Ovary (tissue), 9 donors: ENCODE measurements around the gene TMPRSS13. TPM values are rescaled to one million over a fixed set of nuclear protein-coding genes. Genes with fewer than 3 reads are reported as not detected.
"Not testable (repeated sequence)": the region's sequence is repeated elsewhere in the genome, so short reads cannot be mapped to it uniquely, and the experiment has no call there.

Experiments used
- DNase-seq, 5 donors: peaks; one replicate each; pipeline ENCODE4 v3.0.0-alpha.2; 2019 to 2020
- H3K27ac ChIP-seq, 2 donors: fragments of 200-600 bp; one replicate each; pipeline versions ENCODE4 v1.5.1 to v1.8.0; 2019 to 2022
- H3K27me3 ChIP-seq: fragments of 200-600 bp; one replicate; pipeline ENCODE4 v1.8.0; 2022
- H3K36me3 ChIP-seq: fragments of 200-600 bp; sonication (generic); one replicate; pipeline ENCODE4 v1.5.1; 2019
- H3K4me1 ChIP-seq: one replicate; pipeline ENCODE4 v1.8.1; 2013; ENCODE audit warnings: mild to moderate bottlenecking, moderate library complexity; ENCODE audit not compliant: insufficient read depth
- H3K4me3 ChIP-seq: fragments of 200-600 bp; sonication (generic); one replicate; pipeline ENCODE4 v1.5.1; 2017
- H3K9me3 ChIP-seq, 2 donors: fragments of 200-600 bp in 1 of 2; sonication (generic) in 1 of 2; one replicate each; pipeline versions ENCODE4 v1.5.1 to v1.8.1; 2013 to 2019; ENCODE audit warnings: mild to moderate bottlenecking in 1 of 2, moderate library complexity in 1 of 2
- CTCF ChIP-seq, 3 donors: fragments of 450-650 bp in 2 of 3; fragments of 200-600 bp in 1 of 3; IDR thresholded peaks; one replicate each; pipeline versions ENCODE4 v1.5.1 to v1.8.0; 2016 to 2022; ENCODE audit warnings: antibody characterized with exemption in 3 of 3, mild to moderate bottlenecking in 1 of 3
- EP300 ChIP-seq: sonication (generic); formaldehyde crosslinking; IDR thresholded peaks from one replicate; pipeline ENCODE4 v1.6.1; 2017; ENCODE audit warnings: antibody characterized with exemption
- POLR2A ChIP-seq: fragments of 450-650 bp; IDR thresholded peaks from one replicate; pipeline ENCODE4 v1.6.1; 2017; ENCODE audit warnings: antibody characterized with exemption, mild to moderate bottlenecking, moderate library complexity
- WGBS, 3 donors: extraction: QIAGEN DNeasy Blood & Tissue Kit in 1 of 3; methylation state at CpG; one replicate each; pipeline versions ENCODE4 v1.1.5 to v1.1.7; 2013 to 2017; 5-methylcytosine and 5-hydroxymethylcytosine counted together
- intact Hi-C, 4 donors: fragments of 100-400 bp; cut with DNase I; formaldehyde crosslinking; loops; one replicate each; pipeline versions ENCODE4 v1.11.0 to v1.15.1; 2022 to 2023
- polyA plus RNA-seq, 2 donors: library from polyadenylated mRNA; stranded (reverse); fragments of 200-250 nt in 1 of 2; fragments of 350-450 nt in 1 of 2; fragmentation: Illumina TruSeq in 1 of 2; extraction: RNeasy Lipid Tissue Mini Kit (QIAGEN cat#74804) in 1 of 2; gene quantifications; one replicate each; pipeline ENCODE4 v1.2.3, GENCODE V29; 2013 to 2014
- total RNA-seq, 7 donors: library from RNA; depleted of rRNA in 2 of 7; stranded (reverse); fragments of >200 nt in 2 of 7; fragmentation: NEBNext Ultra II Directional in 3 of 7; extraction: Animal tissue kit (Norgen Biotek cat#: 25700) in 3 of 7; gene quantifications; one replicate each; pipeline versions ENCODE4 v1.1.0 to v1.2.4, GENCODE V29; 2016 to 2023
- donor health status: DM: no; HTN: no; CAD: no; lungs with moderate emphysema.
- donor health status: DM: no; HTN: no; CAD: no.
- donor health status: Bipolar disorder and iron deficiency.
- donor health status: DM: yes; HTN: yes; CAD: no.
- donor health status: DM: no; HTN: no; CAD: no.
- donor health status: DM: yes; HTN: yes; CAD: no.

Gene TMPRSS13
- total and polyA plus RNA-seq, 9 donors = 0.05 to 2.0 (median 0.22) TPM; not detected in 2

GRCh38 chr11:117868088-117868487 is 61.1 kb downstream of the TMPRSS13 start:
- peaks cover 33% of the 10 kb centered on the region for H3K4me1 ChIP-seq
- no peaks in the 10 kb centered on the region for H3K36me3 ChIP-seq
- no peaks in the 10 kb centered on the region for H3K27me3 ChIP-seq
- no peak overlapping the region for H3K27ac ChIP-seq
- no peak for DNase-seq
- intact Hi-C loops = no loop called here
- H3K4me3 ChIP-seq = no peak overlapping the region
- WGBS, 3 donors = 74 to 77% (median 77%) methylated on average over 11 of the region's 11 CpGs
- H3K9me3 ChIP-seq = no peaks in the 10 kb centered on the region
- TF ChIP-seq POLR2A = no peak
- TF ChIP-seq CTCF (IDR thresholded peaks at IDR 0.05) = no peak
- TF ChIP-seq EP300 = no peak

- Histone ChIP-seq H3K4me3 (no peak overlapping the region), H3K36me3 (no peaks in the 10 kb centered on the region), H3K4me1 (peaks cover 31% of the 10 kb centered on the region), H3K9me3 (no peaks in the 10 kb centered on the region), H3K27ac (no peak overlapping the region), H3K27me3 (no peaks in the 10 kb centered on the region)
- DNase-seq = no peak
- no peak for TF ChIP-seq POLR2A
- TF ChIP-seq EP300 = no peak
- TF ChIP-seq CTCF (IDR thresholded peaks at IDR 0.05) = no peak
- 44 to 67% (median 55%) methylated on average over 5 of the region's 5 CpGs for WGBS, 3 donors
- intact Hi-C loops = no loop called here
Observed at GRCh38 chr11:117866526-117866925, 62.7 kb downstream of the TMPRSS13 start.

- H3K36me3 ChIP-seq, H3K9me3 ChIP-seq, H3K27ac ChIP-seq, H3K4me3 ChIP-seq, DNase-seq, intact Hi-C loops, H3K27me3 ChIP-seq: not testable (repeated sequence)
- H3K4me1 ChIP-seq = peaks cover 34% of the 10 kb centered on the region
- 92 to 97% (median 97%) methylated on average over 13 of the region's 13 CpGs for WGBS, 3 donors
Observed at GRCh38 chr11:117865546-117865945, 63.7 kb downstream of the TMPRSS13 start.

- DNase-seq = no peak
- TF ChIP-seq EP300 (no peak), CTCF (IDR thresholded peaks at IDR 0.05) (no peak), POLR2A (no peak)
- Histone ChIP-seq H3K4me1 (peaks cover 36% of the 10 kb centered on the region), H3K27me3 (no peaks in the 10 kb centered on the region), H3K4me3 (no peak overlapping the region), H3K9me3 (no peaks in the 10 kb centered on the region), H3K36me3 (no peaks in the 10 kb centered on the region), H3K27ac (no peak overlapping the region)
- intact Hi-C loops = no loop called here
- 91 to 94% (median 92%) methylated on average over 1 of the region's 1 CpG for WGBS, 3 donors
Observed at GRCh38 chr11:117863383-117863782, 65.8 kb downstream of the TMPRSS13 start.

GRCh38 chr11:117862753-117863152 is 66.4 kb downstream of the TMPRSS13 start:
- peaks cover 42% of the 10 kb centered on the region for H3K4me1 ChIP-seq
- intact Hi-C loops = no loop called here
- DNase-seq = no peak
- no peaks in the 10 kb centered on the region for H3K9me3 ChIP-seq
- no peaks in the 10 kb centered on the region for H3K36me3 ChIP-seq
- WGBS, 3 donors = 73 to 95% (median 94%) methylated on average over 1 of the region's 1 CpG
- no peak overlapping the region for H3K4me3 ChIP-seq
- no peak overlapping the region for H3K27ac ChIP-seq
- no peaks in the 10 kb centered on the region for H3K27me3 ChIP-seq
- TF ChIP-seq CTCF (IDR thresholded peaks at IDR 0.05) = no peak
- no peak for TF ChIP-seq EP300
